Body of pancreas (tissue), 4 donors: Measurements from ENCODE around the gene SLC10A3. TPM values are rescaled to one million over a fixed set of nuclear protein-coding genes. Genes with fewer than 3 reads are reported as not detected.

Experiments used
- ATAC-seq: fragments of 150-250 bp; one replicate; pipeline ENCODE4 v1.9.1; 2016
- DNase-seq, 4 donors: peaks; one replicate each; pipeline ENCODE4 v3.0.0-alpha.2; 2019
- H3K27ac ChIP-seq, 4 donors: fragments of 200-600 bp; sonication (generic); 1 replicate in 3 of 4; 2 replicates in 1 of 4; pipeline versions ENCODE4 v1.5.1 to v1.6.1; 2016 to 2019; ENCODE audit warnings: mild to moderate bottlenecking in 1 of 4, mixed read lengths in 1 of 4, moderate library complexity in 1 of 4
- H3K27me3 ChIP-seq, 2 donors: fragments of 200-600 bp; sonication (generic); one replicate each; pipeline ENCODE4 v1.6.0; 2016; ENCODE audit warnings: mild to moderate bottlenecking in 1 of 2
- H3K36me3 ChIP-seq, 2 donors: fragments of 200-600 bp; sonication (generic); replicated peaks in 1 of 2; 2 replicates each; pipeline ENCODE4 v1.5.1; 2016; ENCODE audit warnings: low read depth in 2 of 2; ENCODE audit not compliant: insufficient read depth in 1 of 2
- H3K4me1 ChIP-seq: fragments of 200-600 bp; sonication (generic); one replicate; pipeline ENCODE4 v1.6.0; 2016
- H3K4me3 ChIP-seq, 2 donors: fragments of 200-600 bp; sonication (generic); 1 replicate in 1 of 2; 2 replicates in 1 of 2; pipeline ENCODE4 v1.5.1; 2016 to 2019
- H3K9me3 ChIP-seq, 3 donors: fragments of 200-600 bp; sonication (generic); 1 replicate in 2 of 3; 2 replicates in 1 of 3; pipeline ENCODE4 v1.5.1; 2016
- POLR2A ChIP-seq, 3 donors: fragments of 450-650 bp; IDR thresholded peaks; one replicate each; pipeline ENCODE4 v1.6.1; 2016; ENCODE audit warnings: antibody characterized with exemption in 3 of 3, mild to moderate bottlenecking in 2 of 3
- WGBS, 2 donors: methylation state at CpG; one replicate each; pipeline ENCODE4 v1.1.5; 2017; 5-methylcytosine and 5-hydroxymethylcytosine counted together
- intact Hi-C: fragments of 100-400 bp; cut with DNase I; formaldehyde crosslinking; loops from one replicate; pipeline ENCODE4 v1.15.1; 2023
- total RNA-seq, 2 donors: library from RNA; depleted of rRNA; stranded (reverse); fragments of >200 nt; gene quantifications; one replicate each; pipeline ENCODE4 v1.1.0, GENCODE V29; 2016
- TF ChIP-seq, protein P1 (sequence below), 7 experiments: fragments of 450-650 bp in 4 of 7; fragments of 200-600 bp in 3 of 7; sonication (generic) in 3 of 7; IDR thresholded peaks; one replicate each; pipeline ENCODE4 v1.5.1; 2016 to 2019; ENCODE audit warnings: antibody characterized with exemption in 7 of 7

SLC10A3 gene
- total RNA-seq, 2 donors from 2014 or later, result 18.9 to 24.7 TPM

DNA sequence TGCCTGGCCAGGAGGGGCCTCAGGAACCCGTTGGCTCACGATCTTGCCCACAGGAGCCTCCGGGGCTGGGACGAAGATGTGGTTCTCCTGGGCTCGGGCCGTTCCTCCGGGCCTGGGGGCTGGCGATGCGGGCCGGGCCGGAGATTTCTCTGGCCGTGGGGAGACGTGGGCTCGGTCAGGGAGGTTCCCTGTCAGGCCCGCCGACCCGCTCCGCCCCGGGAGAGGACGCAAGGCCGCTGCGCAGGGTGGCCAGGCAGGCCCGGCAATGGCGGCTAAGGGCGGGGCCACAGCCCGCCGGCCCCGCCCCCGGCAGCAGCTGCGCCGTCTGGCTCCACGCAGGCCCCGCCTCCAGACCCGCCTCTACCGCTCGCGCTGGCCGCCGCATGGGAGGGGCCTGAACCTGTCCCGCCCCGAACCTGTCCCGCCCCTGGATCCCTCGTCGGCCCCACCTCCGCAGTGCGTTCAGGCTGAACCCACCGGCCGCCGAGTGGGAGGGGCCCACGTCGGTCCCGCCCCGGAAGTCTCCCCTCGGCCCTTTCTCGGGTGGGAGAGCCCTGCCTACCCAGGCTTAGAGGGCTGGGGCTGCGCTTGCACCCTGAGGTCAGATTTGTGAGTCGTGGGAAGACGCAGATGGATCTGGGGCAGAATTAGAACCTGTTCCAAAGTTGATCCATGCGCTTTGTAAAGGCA lies 25.7 kb upstream of the SLC10A3 start, which contains the start of gene FAM3A:
Gene FAM3A (minus strand): TSS at position 267 of the 690 bp plus-strand sequence. CDS start 460 bp downstream, outside the sequence.
- intact Hi-C loops, result no loop called here
- WGBS, 2 donors, result 1% methylated on average over 39 of the region's 59 CpGs; no CpG with 5 or more reads in 1 of the 2 donors
- H3K4me1 ChIP-seq, result peaks cover 33% of the 10 kb centered on the region
- no peaks in the 10 kb centered on the region for H3K36me3 ChIP-seq
- ATAC-seq, result peak; percentile 94
- peak; percentile 94 to 95 (median 94) for DNase-seq
- no peaks in the 10 kb centered on the region for H3K27me3 ChIP-seq
- no peaks in the 10 kb centered on the region for H3K9me3 ChIP-seq
- peak within 1 kb of the TSS; percentile 30 to 70 for H3K4me3 ChIP-seq
- peak; percentile 70 to 91 (median 88) for TF ChIP-seq POLR2A (IDR thresholded peaks at IDR 0.05)
- TF ChIP-seq, protein P1, sequence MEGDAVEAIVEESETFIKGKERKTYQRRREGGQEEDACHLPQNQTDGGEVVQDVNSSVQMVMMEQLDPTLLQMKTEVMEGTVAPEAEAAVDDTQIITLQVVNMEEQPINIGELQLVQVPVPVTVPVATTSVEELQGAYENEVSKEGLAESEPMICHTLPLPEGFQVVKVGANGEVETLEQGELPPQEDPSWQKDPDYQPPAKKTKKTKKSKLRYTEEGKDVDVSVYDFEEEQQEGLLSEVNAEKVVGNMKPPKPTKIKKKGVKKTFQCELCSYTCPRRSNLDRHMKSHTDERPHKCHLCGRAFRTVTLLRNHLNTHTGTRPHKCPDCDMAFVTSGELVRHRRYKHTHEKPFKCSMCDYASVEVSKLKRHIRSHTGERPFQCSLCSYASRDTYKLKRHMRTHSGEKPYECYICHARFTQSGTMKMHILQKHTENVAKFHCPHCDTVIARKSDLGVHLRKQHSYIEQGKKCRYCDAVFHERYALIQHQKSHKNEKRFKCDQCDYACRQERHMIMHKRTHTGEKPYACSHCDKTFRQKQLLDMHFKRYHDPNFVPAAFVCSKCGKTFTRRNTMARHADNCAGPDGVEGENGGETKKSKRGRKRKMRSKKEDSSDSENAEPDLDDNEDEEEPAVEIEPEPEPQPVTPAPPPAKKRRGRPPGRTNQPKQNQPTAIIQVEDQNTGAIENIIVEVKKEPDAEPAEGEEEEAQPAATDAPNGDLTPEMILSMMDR (IDR thresholded peaks at IDR 0.05), result no peak
- H3K27ac ChIP-seq, result peak within 1 kb of the TSS; percentile 74 to 94 (median 94)

DNA sequence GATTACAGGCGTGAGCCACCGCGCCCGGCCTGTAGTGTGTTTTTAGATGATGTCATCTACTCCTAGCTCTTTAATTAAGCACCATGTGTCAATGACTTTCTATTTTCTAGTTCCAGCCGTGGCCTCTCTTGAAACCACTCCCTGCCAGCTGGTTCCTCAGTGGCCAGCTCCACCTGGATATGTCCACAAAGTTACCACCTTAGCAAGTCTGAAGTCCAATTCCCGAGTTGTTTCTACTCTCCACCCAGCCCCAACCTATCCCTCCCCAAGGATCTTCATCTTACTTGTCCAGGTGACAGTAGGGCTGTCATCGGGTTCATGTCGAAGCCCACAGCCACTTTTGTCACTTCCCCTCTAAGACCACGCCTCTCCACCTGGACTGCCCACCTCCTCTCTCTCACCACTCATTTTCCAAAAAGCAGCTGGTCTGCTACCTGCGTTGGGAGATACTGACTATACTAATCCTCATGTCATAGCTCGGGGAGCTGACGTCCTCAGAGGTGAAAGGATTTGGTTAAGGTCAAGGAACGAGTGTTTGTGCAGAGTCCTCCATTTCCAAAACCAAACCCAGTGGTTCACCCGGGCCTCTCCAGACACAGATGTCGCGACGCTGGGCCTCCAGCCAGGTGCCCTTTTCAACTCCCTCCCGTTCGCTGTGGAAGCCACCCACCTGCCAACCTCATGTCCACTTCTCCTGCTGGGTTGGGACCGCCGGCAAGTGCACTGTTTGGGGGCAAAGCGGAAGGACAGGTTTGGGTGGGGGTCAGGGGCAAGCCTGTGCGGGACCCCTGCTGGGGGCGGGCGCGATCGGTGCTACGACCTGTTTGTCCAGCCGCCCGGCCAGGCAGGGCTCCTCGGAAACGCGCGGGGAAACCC lies 24.9 kb upstream of the SLC10A3 start:
- Histone ChIP-seq H3K9me3 (no peaks in the 10 kb centered on the region), H3K4me1 (peaks cover 33% of the 10 kb centered on the region), H3K27me3 (no peaks in the 10 kb centered on the region), H3K36me3 (no peaks in the 10 kb centered on the region), H3K27ac (peak overlapping the region; percentile 74 to 94 (median 94)), H3K4me3 (peak overlapping the region; percentile 30 to 70)
- peak in 1 of 3 donors; percentile 40 for TF ChIP-seq POLR2A (IDR thresholded peaks at IDR 0.05)
- TF ChIP-seq, protein P1 (IDR thresholded peaks at IDR 0.05), result no peak
- intact Hi-C loops, result no loop called here
- DNase-seq (peak; percentile 48 to 62 (median 58)), ATAC-seq (peak; percentile 12)
- 23 to 24% methylated on average over 12 to 15 of the region's 34 CpGs for WGBS, 2 donors

DNA sequence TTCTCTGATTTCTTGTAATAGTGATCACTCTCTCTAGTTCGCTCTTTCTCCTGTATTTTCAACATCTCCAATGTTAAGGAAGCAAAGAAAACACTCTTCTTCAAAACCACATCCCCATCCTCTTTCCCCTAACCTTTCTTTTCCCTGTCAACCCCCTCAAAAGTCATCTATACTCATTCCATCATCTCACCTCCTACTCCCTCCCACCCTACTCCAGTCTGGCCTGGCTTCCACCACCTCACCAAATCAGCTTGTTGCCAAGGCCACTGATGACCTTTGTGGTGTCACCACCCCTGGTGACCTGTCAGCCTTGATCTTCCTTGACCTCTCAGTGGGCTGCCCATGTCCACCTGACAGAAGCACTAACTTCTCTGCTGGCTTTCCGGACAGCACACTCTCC lies 23.3 kb upstream of the SLC10A3 start:
- TF ChIP-seq POLR2A (IDR thresholded peaks at IDR 0.05), result no peak
- TF ChIP-seq, protein P1 (IDR thresholded peaks at IDR 0.05), result no peak
- 82 to 100% methylated on average over 2 of the region's 2 CpGs for WGBS, 2 donors
- DNase-seq, result no peak
- Histone ChIP-seq H3K27ac (no peak overlapping the region), H3K9me3 (no peaks in the 10 kb centered on the region), H3K4me1 (peaks cover 33% of the 10 kb centered on the region), H3K36me3 (no peaks in the 10 kb centered on the region), H3K27me3 (no peaks in the 10 kb centered on the region), H3K4me3 (no peak overlapping the region)
- intact Hi-C loops, result no loop called here
- no peak for ATAC-seq

DNA sequence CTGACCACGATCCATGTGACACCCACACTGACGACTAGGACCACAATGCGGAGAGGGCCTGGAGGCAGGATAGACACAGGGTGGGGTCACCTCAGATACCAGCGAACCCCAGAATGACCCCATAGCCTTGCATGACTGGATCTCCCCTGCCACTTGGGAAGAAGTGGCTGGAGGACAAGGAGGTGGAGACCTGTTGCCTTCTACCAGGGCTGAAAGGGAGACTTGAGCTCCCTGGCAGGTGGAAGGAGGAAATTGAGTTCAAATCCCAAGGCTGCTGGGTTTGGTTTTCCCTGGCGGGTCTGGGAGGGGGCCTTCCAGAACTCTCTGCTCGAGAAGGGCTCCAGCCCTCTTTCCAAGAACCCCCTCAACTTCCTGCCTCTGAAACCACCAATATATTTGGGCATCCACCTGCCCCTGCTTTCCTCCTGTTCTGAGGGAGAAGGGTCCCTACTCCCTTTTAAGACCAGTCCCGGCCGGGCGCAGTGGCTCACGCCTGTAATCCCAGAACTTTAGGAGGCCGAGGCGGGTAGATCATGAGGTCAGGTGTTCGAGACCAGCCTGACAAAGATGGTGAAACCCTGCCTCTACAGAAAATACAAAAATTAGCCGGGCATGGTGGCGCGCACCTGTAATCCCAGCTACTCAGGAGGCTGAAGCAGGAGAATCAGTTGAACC lies 22.6 kb upstream of the SLC10A3 start:
- TF ChIP-seq, protein P1 (IDR thresholded peaks at IDR 0.05), result no peak
- TF ChIP-seq POLR2A (IDR thresholded peaks at IDR 0.05), result no peak
- H3K36me3 ChIP-seq, result no peaks in the 10 kb centered on the region
- intact Hi-C loops, result no loop called here
- peaks cover 31% of the 10 kb centered on the region for H3K4me1 ChIP-seq
- H3K27ac ChIP-seq, result no peak overlapping the region
- 88 to 100% methylated on average over 8 to 14 of the region's 16 CpGs for WGBS, 2 donors
- DNase-seq, result no peak
- no peaks in the 10 kb centered on the region for H3K9me3 ChIP-seq
- no peak overlapping the region for H3K4me3 ChIP-seq
- H3K27me3 ChIP-seq, result no peaks in the 10 kb centered on the region
- no peak for ATAC-seq
